Suprapubic skin (tissue), 4 donors: ENCODE data around the gene NT5E. TPM values are rescaled to one million over a fixed set of nuclear protein-coding genes. Genes with fewer than 3 reads are reported as not detected.

Source experiments
- DNase-seq, 2 donors: peaks; one replicate each; pipeline ENCODE4 v3.0.0-alpha.2; 2019; ENCODE audit warnings: low spot score in 2 of 2
- H3K27ac ChIP-seq: fragments of 200-600 bp; sonication (generic); one replicate; pipeline ENCODE4 v1.5.1; 2019
- H3K27me3 ChIP-seq: fragments of 200-600 bp; sonication (generic); one replicate; pipeline ENCODE4 v1.5.1; 2019
- H3K36me3 ChIP-seq: fragments of 200-600 bp; sonication (generic); one replicate; pipeline ENCODE4 v1.5.1; 2019
- H3K4me1 ChIP-seq: fragments of 200-600 bp; sonication (generic); one replicate; pipeline ENCODE4 v1.5.1; 2019
- H3K4me3 ChIP-seq: fragments of 200-600 bp; sonication (generic); one replicate; pipeline ENCODE4 v1.5.1; 2019; ENCODE audit warnings: mild to moderate bottlenecking
- H3K9me3 ChIP-seq: fragments of 200-600 bp; sonication (generic); one replicate; pipeline ENCODE4 v1.5.1; 2019
- EP300 ChIP-seq: sonication (generic); formaldehyde crosslinking; IDR thresholded peaks from one replicate; pipeline ENCODE4 v1.6.1; 2017; ENCODE audit warnings: antibody characterized with exemption
- POLR2A ChIP-seq, 2 donors: fragments of 450-650 bp; IDR thresholded peaks; one replicate each; pipeline ENCODE4 v1.6.1; 2017; ENCODE audit warnings: antibody characterized with exemption in 2 of 2, mild to moderate bottlenecking in 2 of 2, moderate library complexity in 2 of 2
- POLR2AphosphoS5 ChIP-seq, 3 donors: sonication (generic); formaldehyde crosslinking; IDR thresholded peaks; one replicate each; pipeline ENCODE4 v1.6.1; 2017; ENCODE audit warnings: antibody characterized with exemption in 3 of 3
- WGBS: methylation state at CpG from one replicate; pipeline ENCODE4 v1.1.5; 2018; 5-methylcytosine and 5-hydroxymethylcytosine counted together
- total RNA-seq, 4 donors: library from RNA; depleted of rRNA; stranded (reverse); fragments of >200 nt; gene quantifications; one replicate each; pipeline ENCODE4 v1.1.0, GENCODE V29; 2016
- TF ChIP-seq, protein P1 (sequence below), 2 donors: fragments of 200-600 bp in 1 of 2; fragments of 450-650 bp in 1 of 2; sonication (generic) in 1 of 2; IDR thresholded peaks; one replicate each; pipeline ENCODE4 v1.5.1; 2016 to 2019; ENCODE audit warnings: antibody characterized with exemption in 2 of 2, mild to moderate bottlenecking in 1 of 2, moderate library complexity in 1 of 2

The NT5E gene
- total RNA-seq, 4 donors from 2014 or later = 1.1 to 8.7 (median 5.7) TPM

DNA sequence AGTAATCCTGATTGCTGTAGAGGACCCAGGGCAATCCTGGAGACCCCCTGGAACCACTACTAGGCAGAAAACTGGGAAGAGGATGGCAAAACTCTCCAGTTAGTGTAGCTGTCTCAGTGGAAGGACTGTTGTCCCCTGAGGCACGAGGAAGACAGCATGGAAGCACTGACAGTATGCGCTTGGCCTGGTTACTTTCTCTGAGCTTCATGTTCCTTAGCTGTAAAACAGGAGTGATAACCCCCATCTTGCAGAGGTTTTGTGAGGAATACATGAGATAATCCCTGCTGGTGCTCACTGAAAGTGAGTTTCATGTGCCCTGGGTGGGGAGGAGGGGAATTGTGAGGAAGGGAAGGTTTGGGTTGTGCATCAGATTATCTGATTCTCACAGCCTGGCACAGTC lies 3.2 kb downstream of the NT5E start:
- Histone ChIP-seq H3K27ac (no peak overlapping the region), H3K4me3 (no peak overlapping the region), H3K9me3 (no peaks in the 10 kb centered on the region), H3K4me1 (peaks cover 32% of the 10 kb centered on the region), H3K36me3 (no peaks in the 10 kb centered on the region), H3K27me3 (peaks cover 22% of the 10 kb centered on the region)
- 80% methylated on average over 2 of the region's 2 CpGs for WGBS
- no peak for TF ChIP-seq POLR2AphosphoS5 (IDR thresholded peaks at IDR 0.05)
- TF ChIP-seq EP300 = no peak
- TF ChIP-seq POLR2A (IDR thresholded peaks at IDR 0.05) = no peak
- TF ChIP-seq, protein P1, sequence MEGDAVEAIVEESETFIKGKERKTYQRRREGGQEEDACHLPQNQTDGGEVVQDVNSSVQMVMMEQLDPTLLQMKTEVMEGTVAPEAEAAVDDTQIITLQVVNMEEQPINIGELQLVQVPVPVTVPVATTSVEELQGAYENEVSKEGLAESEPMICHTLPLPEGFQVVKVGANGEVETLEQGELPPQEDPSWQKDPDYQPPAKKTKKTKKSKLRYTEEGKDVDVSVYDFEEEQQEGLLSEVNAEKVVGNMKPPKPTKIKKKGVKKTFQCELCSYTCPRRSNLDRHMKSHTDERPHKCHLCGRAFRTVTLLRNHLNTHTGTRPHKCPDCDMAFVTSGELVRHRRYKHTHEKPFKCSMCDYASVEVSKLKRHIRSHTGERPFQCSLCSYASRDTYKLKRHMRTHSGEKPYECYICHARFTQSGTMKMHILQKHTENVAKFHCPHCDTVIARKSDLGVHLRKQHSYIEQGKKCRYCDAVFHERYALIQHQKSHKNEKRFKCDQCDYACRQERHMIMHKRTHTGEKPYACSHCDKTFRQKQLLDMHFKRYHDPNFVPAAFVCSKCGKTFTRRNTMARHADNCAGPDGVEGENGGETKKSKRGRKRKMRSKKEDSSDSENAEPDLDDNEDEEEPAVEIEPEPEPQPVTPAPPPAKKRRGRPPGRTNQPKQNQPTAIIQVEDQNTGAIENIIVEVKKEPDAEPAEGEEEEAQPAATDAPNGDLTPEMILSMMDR (IDR thresholded peaks at IDR 0.05) = no peak
- no peak for DNase-seq

DNA sequence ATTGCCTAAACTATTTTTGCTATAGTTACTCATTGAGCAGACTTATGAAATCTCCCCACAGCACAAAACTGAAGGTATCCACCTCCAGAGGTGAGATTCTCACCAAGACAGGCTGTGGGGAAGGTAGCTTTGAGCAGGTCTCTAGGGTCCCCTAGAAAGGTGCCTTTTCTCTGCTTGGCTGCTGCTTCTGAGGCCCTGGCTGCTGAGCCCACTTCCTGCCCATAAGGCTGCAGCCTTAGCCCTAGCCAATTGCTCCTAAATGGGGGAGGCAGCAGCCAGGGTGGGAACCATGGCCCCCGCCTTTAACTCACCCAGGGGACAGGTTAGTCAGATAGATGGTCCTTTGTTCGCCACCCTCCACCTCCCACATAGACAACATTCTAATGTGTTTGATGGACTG lies 3.6 kb downstream of the NT5E start:
- H3K4me3 ChIP-seq = no peak overlapping the region
- no peak for DNase-seq
- no peak overlapping the region for H3K27ac ChIP-seq
- peaks cover 36% of the 10 kb centered on the region for H3K4me1 ChIP-seq
- no peak for TF ChIP-seq POLR2AphosphoS5 (IDR thresholded peaks at IDR 0.05)
- TF ChIP-seq EP300 = no peak
- TF ChIP-seq POLR2A (IDR thresholded peaks at IDR 0.05) = no peak
- TF ChIP-seq, protein P1 (IDR thresholded peaks at IDR 0.05) = no peak
- 100% methylated on average over 2 of the region's 2 CpGs for whole genome bisulfite sequencing
- H3K27me3 ChIP-seq = peaks cover 22% of the 10 kb centered on the region
- H3K36me3 ChIP-seq = no peaks in the 10 kb centered on the region
- H3K9me3 ChIP-seq = no peaks in the 10 kb centered on the region

DNA sequence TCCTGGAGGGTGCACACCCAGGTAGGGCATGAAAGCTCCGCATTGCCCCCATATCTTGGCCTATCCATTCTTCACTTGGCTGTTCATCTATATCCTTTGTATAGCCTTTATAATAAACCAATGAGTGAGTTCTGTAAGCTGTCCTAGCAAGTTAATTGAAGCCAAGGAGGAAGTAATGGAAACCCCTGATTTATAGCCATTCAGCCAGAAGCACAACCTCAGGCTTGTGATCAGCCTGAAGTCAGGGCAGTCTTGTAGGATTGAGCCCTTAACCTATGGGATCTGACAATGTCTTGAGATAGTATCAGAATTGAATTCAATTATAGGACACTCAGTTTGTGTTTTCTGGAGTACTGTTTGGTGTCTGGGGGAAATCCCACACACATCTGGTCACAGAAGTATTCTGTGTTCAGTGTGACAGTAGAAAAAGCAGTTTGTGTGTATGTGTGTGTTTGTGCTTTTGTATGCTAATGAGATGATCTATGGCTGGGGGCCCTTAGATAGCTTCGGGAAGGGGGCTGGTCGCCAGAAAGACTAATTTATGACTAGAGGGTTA lies 5.7 kb downstream of the NT5E start:
- peaks cover 3% of the 10 kb centered on the region for H3K27me3 ChIP-seq
- H3K4me1 ChIP-seq = peaks cover 25% of the 10 kb centered on the region
- no peak overlapping the region for H3K27ac ChIP-seq
- DNase-seq = no peak
- H3K9me3 ChIP-seq = no peaks in the 10 kb centered on the region
- 63% methylated on average over 3 of the region's 3 CpGs for WGBS
- TF ChIP-seq EP300 = no peak
- TF ChIP-seq POLR2A (IDR thresholded peaks at IDR 0.05) = no peak
- TF ChIP-seq, protein P1 (IDR thresholded peaks at IDR 0.05) = no peak
- no peak overlapping the region for H3K4me3 ChIP-seq
- H3K36me3 ChIP-seq = no peaks in the 10 kb centered on the region

DNA sequence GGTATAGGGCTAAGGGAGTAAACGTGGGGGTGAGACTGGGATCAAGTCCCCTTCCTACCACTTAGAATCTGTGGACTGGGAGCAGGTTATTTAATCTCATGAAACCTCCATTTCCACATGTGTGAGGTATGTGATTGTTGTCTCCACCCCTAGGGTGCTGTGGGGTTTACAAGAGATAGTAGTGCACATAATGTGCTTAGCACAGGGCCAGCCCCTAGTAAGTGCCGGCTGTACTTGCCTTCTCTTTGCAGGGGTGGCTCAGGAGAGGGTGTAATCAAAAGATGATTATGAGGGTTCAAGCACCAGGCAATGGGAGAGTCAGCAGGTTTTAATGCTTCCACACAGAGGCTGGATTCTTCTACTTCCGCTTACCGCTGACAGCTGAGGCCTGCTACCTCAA lies 6.9 kb downstream of the NT5E start:
- H3K36me3 ChIP-seq = no peaks in the 10 kb centered on the region
- H3K27ac ChIP-seq = no peak overlapping the region
- WGBS = 87% methylated on average over 3 of the region's 4 CpGs
- TF ChIP-seq POLR2A (IDR thresholded peaks at IDR 0.05) (no peak), POLR2AphosphoS5 (IDR thresholded peaks at IDR 0.05) (no peak), EP300 (no peak)
- TF ChIP-seq, protein P1 (IDR thresholded peaks at IDR 0.05) = no peak
- H3K4me1 ChIP-seq = peaks cover 33% of the 10 kb centered on the region
- H3K4me3 ChIP-seq = no peak overlapping the region
- no peaks in the 10 kb centered on the region for H3K27me3 ChIP-seq
- H3K9me3 ChIP-seq = no peaks in the 10 kb centered on the region
- no peak for DNase-seq

DNA sequence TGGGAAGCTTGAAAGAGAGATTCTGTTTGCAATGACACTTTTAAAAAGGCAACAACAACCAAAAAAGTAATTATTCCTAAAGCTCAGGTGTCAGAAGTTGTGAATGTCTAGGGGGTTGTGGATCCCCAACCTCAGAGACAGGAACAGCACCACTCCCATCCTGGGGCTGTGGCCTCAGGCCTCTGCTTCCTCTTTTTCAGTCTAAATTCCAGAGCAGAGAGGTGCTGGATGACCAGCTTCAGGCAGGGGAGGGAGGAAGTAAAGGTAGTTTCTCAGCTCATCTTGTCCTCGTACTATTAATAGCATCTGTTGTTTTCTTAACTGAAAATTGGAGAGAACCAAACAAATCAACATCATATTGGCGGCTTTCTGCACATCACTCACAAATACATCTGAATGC lies 8.3 kb downstream of the NT5E start:
- H3K27me3 ChIP-seq = no peaks in the 10 kb centered on the region
- no peaks in the 10 kb centered on the region for H3K36me3 ChIP-seq
- 42% methylated on average over 2 of the region's 2 CpGs for WGBS
- peak overlapping the region; percentile 31 for H3K27ac ChIP-seq
- no peak for DNase-seq
- H3K9me3 ChIP-seq = no peaks in the 10 kb centered on the region
- H3K4me3 ChIP-seq = no peak overlapping the region
- TF ChIP-seq, protein P1 (IDR thresholded peaks at IDR 0.05) = no peak
- TF ChIP-seq POLR2AphosphoS5 (IDR thresholded peaks at IDR 0.05) = no peak
- TF ChIP-seq EP300 = no peak
- TF ChIP-seq POLR2A (IDR thresholded peaks at IDR 0.05) = no peak
- H3K4me1 ChIP-seq = peaks cover 26% of the 10 kb centered on the region
